Hippocampal formation (tissue), 2 donors: Measurements from ENCODE around the gene GMDS.

Experiments used
- DNase-seq, 2 donors: peaks; one replicate each; lab custom pipeline; 2025; lab: John Stamatoyannopoulos, UW

GMDS gene

GRCh38 chr6:1940381-1940780 lies 305.0 kb downstream of the GMDS start:
- no peak for DNase-seq

GRCh38 chr6:1933292-1933691 lies 312.1 kb downstream of the GMDS start:
- no peak for DNase-seq

- DNase-seq: no peak
These were observed 313.6 kb downstream of the GMDS start for GRCh38 chr6:1931817-1932216.

- no peak for DNase-seq
These were observed 315.0 kb downstream of the GMDS start for GRCh38 chr6:1930356-1930755.

GRCh38 chr6:1929931-1930330 lies 315.5 kb downstream of the GMDS start:
- no peak for DNase-seq

- no peak for DNase-seq
These were observed 319.5 kb downstream of the GMDS start for GRCh38 chr6:1925743-1926430.

- no peak for DNase-seq
These were observed 322.0 kb downstream of the GMDS start for GRCh38 chr6:1923449-1923848.

- DNase-seq: no peak
These were observed 327.6 kb downstream of the GMDS start for GRCh38 chr6:1917626-1918371.

GRCh38 chr6:1916334-1917070 lies 328.9 kb downstream of the GMDS start:
- peak in 1 of 2 donors; percentile 23 for DNase-seq

- no peak for DNase-seq
These were observed 330.2 kb downstream of the GMDS start for GRCh38 chr6:1915226-1915625.

GRCh38 chr6:1913577-1913976 lies 331.8 kb downstream of the GMDS start:
- no peak for DNase-seq

GRCh38 chr6:1912731-1913130 lies 332.7 kb downstream of the GMDS start:
- no peak for DNase-seq

- no peak for DNase-seq
These were observed 333.9 kb downstream of the GMDS start for GRCh38 chr6:1911474-1911873.

- no peak for DNase-seq
These were observed 334.6 kb downstream of the GMDS start for GRCh38 chr6:1910621-1911407.

GRCh38 chr6:1908784-1909183 lies 336.6 kb downstream of the GMDS start:
- DNase-seq: no peak

GRCh38 chr6:1906609-1907008 lies 338.8 kb downstream of the GMDS start:
- no peak for DNase-seq

GRCh38 chr6:1906014-1906413 lies 339.4 kb downstream of the GMDS start:
- no peak for DNase-seq

- DNase-seq: no peak
These were observed 340.5 kb downstream of the GMDS start for GRCh38 chr6:1904898-1905297.

- DNase-seq: no peak
These were observed 341.0 kb downstream of the GMDS start for GRCh38 chr6:1904466-1904799.

GRCh38 chr6:1903780-1904465 lies 341.5 kb downstream of the GMDS start:
- DNase-seq: no peak

GRCh38 chr6:1901556-1901955 lies 343.8 kb downstream of the GMDS start:
- DNase-seq: no peak

GRCh38 chr6:1896897-1897296 lies 348.5 kb downstream of the GMDS start:
- DNase-seq: no peak
